Activated CD4-positive, alpha-beta T cell treated with anti-CD3 and anti-CD28 coated beads, Interleukin-10, Interleukin-2, amounts not matched to agents 100 ng/mL and 50 ng/mL, durations not matched to agents 16 hours and 8 hours (primary cell): ENCODE measurements around the gene RPS29.

ENCODE experiments used
- DNase-seq: peaks from one replicate; pipeline ENCODE4 v3.0.0-alpha.2; 2020

Gene RPS29

DNA sequence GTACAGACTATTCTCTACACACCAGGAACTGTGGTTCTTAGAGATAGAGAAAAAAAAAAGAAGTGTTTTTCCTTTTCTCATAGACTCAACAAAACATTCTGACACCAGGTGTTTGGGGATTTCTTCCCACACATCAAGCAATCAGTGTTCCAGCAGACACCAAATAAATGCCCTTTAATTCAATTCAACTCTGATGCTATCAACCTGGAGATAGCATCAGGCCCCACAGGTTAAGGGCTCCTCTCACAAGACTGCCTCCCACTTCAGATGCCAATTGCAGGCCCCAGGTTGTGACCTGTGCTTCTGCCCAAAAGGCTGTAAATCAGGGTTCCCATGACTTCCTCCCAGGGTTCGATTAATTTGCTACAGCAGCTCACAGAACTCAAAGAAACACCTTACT lies 36.7 kb downstream of the RPS29 start:
- DNase-seq = no peak

DNA sequence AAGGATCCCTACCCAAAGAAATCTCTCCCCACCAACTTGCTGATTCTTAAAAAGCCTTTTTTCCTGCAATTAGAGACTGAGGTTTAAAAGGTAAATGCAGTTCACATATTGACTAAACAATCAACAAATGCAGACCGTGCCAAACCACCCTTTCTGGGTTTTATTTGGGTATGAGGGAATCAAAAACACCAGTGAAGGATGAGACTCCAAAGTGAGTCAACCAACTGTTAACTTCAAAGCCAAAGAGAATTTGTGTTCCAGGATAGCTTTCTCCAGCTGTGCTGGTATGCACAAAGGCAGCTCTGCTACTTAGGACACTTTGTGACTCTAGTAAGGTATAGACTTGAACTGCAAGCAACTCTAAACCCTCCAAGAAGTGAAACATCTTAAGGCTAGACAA lies 39.4 kb downstream of the RPS29 start:
- no peak for DNase-seq

DNA sequence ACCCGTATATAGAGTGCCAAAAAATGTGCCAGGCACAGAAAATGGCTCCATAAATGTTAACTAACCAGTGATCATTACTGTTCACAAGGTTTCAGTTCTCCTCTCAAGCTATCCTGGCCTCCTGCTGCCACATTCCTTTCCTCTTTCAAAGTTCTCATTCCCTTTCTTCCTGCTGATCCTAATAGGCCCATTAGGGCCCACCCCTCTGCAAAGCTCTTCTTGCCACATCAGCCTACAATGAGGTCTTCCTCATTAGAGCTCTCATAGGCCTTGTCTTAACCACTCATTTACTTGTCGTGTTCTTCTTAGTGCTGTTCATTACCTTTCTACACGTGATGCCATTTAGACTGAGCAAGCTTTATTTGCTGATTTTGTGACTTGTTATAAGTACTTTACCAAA lies 40.5 kb downstream of the RPS29 start:
- no peak for DNase-seq

DNA sequence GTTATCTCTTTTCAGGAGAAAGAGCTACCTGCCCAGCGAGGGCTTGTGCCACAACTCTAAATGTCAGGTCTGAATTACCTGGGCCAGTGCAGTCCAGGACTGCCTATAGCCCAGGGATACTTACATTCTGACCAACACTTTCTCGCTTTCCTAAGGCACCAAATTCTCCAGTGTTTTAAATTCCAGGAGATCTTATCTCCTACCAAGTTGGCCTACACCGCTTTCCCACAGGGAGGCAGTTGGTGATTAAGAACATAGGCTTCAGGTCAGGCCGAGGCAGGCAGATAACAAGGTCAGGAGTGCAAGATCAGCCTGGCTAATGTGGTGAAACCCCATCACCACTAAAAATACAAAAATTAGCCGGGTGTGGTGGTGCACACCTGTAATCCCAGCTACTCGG lies 41.1 kb downstream of the RPS29 start:
- DNase-seq = no peak

DNA sequence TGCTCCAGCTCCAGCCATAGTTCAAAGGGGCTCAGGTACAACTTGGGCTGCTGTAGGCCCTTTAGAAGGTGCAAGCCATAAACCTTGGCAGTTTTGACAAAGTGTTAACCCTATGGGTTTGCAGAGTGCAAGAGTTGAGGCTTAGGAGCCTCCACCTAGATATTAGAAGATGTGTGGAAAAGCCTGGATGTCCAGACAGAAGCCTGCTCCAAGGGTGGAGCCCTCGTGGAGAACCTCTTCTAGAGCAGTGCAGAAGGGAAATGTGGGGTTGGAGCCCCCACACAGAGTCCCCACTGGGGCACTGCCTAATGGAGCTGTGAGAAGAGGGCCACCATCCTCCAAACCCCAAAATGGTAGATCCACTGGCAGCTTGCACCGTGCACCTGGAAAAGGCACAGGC lies 45.1 kb downstream of the RPS29 start:
- no peak for DNase-seq

DNA sequence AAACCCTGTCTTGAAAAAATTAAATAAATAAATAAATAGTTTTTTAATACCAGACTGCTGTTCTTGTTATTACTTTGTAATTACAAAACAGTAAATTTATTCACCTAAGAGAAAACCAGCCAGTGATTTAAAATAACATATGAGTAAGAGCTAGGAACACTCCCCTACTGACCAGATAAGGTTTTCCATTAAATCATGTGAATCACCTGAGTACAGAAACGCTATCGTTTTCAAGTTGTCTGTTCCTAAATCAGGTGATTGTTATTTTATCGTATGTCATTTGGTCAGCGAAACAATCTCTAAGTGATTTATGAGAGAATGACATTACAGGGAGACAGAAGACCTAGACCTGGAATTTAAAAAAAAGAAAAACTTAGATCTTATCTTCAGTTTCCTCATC lies 47.3 kb downstream of the RPS29 start:
- no peak for DNase-seq
